ENCODE results near the gene MFSD6.

DNA sequence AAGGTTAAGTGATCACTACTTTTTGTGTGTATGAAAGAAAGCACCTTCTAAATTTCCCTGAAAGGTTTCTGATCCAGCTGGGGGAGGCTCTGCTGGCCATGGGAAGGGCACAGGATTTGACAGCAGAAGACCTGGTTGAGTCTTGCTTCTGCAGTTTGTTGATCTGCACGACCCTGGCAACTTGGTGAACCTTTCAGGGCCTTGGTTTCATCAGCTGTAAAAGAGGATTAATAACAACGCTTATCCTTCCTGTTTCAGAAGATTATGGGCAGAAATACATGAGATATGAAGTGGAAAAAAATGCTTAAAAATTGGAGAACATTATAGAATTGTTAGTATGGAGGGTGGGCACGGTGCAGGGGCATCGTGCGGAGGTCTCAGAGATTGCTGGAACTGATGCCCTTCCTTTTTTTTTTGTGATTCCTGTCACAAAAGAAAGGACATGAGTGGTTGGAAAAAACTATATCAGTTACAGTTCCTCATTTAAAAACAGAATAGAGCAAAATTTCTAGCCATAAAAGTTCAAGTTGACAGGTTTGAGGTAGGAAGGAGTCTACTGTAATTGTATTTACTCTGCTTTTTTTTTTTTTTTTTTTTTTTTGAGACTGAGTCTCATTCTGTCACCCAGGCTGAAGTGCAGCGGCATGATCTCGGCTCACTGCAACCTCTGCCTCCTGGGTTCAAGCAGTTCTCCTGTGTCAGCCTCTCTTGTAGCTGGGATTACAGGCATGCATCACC is 47.4 kb downstream of the MFSD6 start:
- TF ChIP-seq EZH2 (IDR thresholded peaks at IDR 0.05) (no peak), POLR2AphosphoS5 (IDR thresholded peaks at IDR 0.05; ENCODE audit: borderline replicate concordance, low read depth, low read length) (no peak), FOXP2 (optimal IDR thresholded peaks at IDR 0.05; ENCODE audit: control extremely low read depth, extremely low read length, insufficient read depth) (no peak)
